Ammon's horn (tissue), 1 donor: ENCODE results near the gene PLA2G2C.
"Not testable (repeated sequence)": the region's sequence is repeated elsewhere in the genome, so short reads cannot be mapped to it uniquely, and the experiment has no call there.

Source experiments
- DNase-seq: peaks from one replicate; pipeline ENCODE4 v3.0.0-alpha.2; 2016; ENCODE audit warnings: low spot score

The PLA2G2C gene, protein sequence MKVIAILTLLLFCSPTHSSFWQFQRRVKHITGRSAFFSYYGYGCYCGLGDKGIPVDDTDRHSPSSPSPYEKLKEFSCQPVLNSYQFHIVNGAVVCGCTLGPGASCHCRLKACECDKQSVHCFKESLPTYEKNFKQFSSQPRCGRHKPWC

GRCh38 chr1:20185834-20186782 is at the start of gene PLA2G2C, which contains the start of gene UBXN10:
TSS of gene PLA2G2C (minus strand) at chr1:20186518. CDS start at chr1:20177363, 9,155 bp downstream.
TSS of gene UBXN10 (plus strand) at chr1:20186096. CDS start at chr1:20190562, 4,466 bp downstream.
- no peak for DNase-seq

GRCh38 chr1:20234788-20235535 is 48.6 kb upstream of the PLA2G2C start:
- no peak for DNase-seq

- DNase-seq = peak; percentile 83
Measured at GRCh38 chr1:20233866-20234265, 47.5 kb upstream of the PLA2G2C start.

- no peak for DNase-seq
Measured at GRCh38 chr1:20233394-20233793, 47.1 kb upstream of the PLA2G2C start.

GRCh38 chr1:20232564-20232963 is 46.2 kb upstream of the PLA2G2C start:
- DNase-seq = not testable (repeated sequence)

GRCh38 chr1:20229171-20229570 is 42.9 kb upstream of the PLA2G2C start:
- no peak for DNase-seq

- no peak for DNase-seq
Measured at GRCh38 chr1:20228314-20228825, 42.1 kb upstream of the PLA2G2C start.

DNA sequence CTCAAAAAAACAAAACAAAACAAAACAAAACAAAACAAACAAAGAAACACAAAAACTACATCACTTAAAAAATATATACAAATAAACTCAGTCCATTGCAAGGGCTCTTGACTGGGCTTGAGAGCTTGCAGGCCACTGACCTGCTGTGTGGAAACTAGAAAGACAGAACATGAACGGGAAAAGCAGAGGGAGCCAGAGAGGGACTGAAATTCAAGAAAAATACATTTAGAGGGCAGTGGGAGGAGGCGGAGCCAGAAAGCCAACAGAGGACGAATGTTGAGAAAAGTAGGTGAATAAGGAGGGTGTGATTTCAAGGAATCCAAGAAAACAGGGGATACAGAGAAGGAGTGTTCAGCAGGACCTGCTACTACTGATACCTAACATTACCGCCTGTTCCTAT is 41.4 kb upstream of the PLA2G2C start:
- DNase-seq = no peak

- peak; percentile 50 for DNase-seq
Measured at GRCh38 chr1:20224546-20224945, 38.2 kb upstream of the PLA2G2C start.

DNA sequence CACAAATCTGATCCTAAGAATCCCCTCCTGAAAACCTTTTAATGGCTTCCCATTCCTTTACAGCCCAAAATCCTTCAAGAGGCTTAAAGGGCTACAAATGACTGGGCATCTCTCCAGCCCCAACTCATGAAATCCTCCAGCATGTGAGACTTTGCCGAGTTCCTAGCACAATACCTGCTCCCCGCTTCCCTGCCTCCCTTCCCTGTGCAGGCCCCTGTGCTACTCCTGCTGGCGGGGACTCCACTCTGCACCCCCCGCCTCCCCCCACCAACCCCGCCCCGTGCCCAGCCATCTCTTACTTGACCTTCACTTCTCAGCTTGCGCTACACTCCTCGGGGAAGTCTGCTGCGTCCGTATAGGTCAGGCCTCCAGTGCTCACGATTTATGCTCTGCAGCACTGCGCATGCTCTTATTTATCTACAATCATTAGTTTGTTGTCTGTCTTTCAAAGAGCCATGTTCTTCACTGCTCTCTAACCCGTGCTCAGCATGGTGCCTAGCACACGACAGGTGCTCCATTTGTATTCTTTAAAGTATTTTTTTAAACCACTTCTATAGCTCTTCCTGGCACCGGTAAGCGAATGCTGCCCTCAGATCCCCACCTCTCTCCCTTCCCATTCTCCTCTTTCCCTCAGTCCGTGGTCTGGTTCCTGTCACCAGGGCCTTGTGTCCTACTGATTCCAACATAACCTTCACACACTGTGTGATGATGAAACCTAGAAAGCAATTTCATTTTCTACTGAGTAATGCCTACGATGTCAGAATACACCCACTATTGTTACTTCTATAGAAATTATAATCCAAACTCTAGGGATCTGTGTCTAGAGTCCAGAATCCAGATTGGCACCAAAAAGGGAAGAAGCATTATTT is 37.5 kb upstream of the PLA2G2C start:
- DNase-seq = no peak

- DNase-seq = no peak
Measured at GRCh38 chr1:20223106-20223505, 36.8 kb upstream of the PLA2G2C start.

DNA sequence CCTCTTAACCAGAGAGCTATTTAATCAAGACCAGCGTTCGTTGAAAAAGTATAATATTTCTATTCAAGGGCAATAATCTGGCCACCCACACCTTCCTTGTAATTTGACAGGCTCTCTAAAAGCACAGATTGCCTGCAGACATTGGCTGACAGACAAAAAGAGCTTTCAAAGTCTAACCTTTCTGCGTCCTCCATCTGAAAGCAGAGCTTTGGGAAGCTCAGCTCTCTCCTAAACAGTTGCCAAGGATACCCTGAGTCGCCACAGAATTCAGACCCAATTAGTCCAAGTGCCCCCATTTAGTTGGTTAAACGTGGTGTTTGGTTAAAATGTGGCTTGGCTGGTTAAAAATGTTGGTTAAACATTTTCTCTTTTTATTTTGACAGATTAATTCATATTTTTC is 33.7 kb upstream of the PLA2G2C start:
- peak; percentile 47 for DNase-seq

GRCh38 chr1:20219053-20219452 is 32.7 kb upstream of the PLA2G2C start:
- not testable (repeated sequence) for DNase-seq

DNA sequence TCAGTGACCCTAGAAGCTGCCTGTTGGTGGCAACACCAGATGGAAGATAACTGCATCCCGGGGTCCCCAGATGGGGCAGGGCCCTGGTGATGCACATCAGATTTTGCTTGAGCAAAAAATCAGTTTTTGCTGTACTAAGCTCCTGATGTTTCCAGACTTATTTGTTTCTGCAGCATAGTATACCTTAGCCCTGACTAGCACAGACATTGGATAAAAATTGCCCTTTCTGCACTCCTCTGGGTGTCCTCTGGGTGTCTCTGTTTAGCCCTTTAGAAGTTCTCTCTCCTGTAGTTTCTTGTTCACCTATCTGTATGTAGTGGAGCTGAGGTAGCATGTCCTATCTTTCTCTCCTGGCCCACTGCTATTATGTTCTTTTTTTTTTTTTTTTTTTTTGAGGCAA is 30.3 kb upstream of the PLA2G2C start:
- DNase-seq = no peak

GRCh38 chr1:20215716-20216115 is 29.4 kb upstream of the PLA2G2C start:
- no peak for DNase-seq

DNA sequence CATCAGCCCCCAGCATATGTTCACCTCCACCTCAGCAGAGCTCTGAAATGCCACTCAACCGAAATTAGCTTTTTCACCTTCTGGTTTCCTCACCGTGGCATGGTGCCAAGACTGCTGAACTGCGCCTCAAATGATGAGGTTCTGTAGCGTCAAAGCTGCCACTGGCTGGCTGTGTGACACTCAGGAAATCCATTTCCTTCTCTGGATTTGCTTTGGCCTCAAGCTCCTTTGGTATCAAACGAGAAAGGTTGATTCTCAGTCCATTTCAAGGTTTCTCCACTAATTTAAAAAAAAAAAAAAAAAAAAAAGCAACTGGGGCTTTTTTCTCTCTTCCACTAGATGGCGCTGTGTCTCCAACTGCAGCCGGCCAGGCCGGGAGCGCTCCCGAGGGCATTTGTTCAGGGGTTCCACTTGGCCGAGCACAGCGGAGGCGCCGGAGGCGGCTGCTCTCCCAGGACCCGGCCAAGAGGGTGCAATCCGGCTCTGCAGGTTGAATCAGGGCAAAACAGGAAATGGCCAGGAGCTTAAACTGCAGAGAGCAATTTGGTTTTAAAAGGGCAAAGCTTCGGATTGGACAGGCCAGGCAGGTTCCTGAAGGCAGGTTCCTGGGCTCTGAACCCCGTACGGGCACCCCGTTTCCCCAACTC is 26.5 kb upstream of the PLA2G2C start:
- peak; percentile 68 for DNase-seq

- no peak for DNase-seq
Measured at GRCh38 chr1:20212085-20212684, 25.9 kb upstream of the PLA2G2C start.

- DNase-seq = no peak
Measured at GRCh38 chr1:20211511-20211931, 25.2 kb upstream of the PLA2G2C start.

GRCh38 chr1:20210736-20211460 is 24.6 kb upstream of the PLA2G2C start:
- no peak for DNase-seq

DNA sequence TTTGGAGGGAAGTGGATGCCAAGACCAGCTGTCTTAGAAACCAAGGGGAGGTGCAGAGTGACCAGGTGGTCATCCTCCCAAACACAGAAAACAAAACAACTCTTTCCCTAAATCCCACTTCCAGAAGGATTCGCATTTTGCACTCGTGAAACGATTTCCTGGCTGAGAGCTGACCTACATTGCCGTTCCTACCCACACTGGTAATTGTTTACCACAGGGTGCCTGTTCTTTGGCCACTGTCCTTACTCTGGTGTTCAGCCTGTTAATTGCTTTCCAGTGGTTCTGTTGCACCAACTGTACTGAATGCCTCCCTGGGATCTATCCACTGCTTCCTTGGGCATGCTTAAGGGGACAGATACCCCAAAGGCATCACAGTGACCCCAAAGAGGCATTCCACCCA is 23.2 kb upstream of the PLA2G2C start:
- DNase-seq = no peak
